ENCODE results near the gene FAM131C.

- TF ChIP-seq CTCF (IDR thresholded peaks at IDR 0.05): no peak
- no peak for TF ChIP-seq POLR2A (IDR thresholded peaks at IDR 0.05)
- no peak for TF ChIP-seq POLR2AphosphoS5 (IDR thresholded peaks at IDR 0.05)
These were observed 62.6 kb downstream of the FAM131C start for GRCh38 chr1:16010837-16011236.

Data from upper lobe of left lung (tissue), 4 donors.